ENCODE results near the gene KSR2.

The KSR2 gene

GRCh38 chr12:117499759-117500485 is 468.9 kb downstream of the KSR2 start:
- no peak for TF ChIP-seq CTCF (conservative IDR thresholded peaks at IDR 0.05; ENCODE audit: low read depth, low read length)
- DNase-seq (ENCODE audit: low read depth) = no peak
- H3K4me3 ChIP-seq (ENCODE audit: low read depth, low read length) = no peak overlapping the region

- no peak overlapping the region for H3K4me3 ChIP-seq (ENCODE audit: low read depth, low read length)
- no peak for TF ChIP-seq CTCF (conservative IDR thresholded peaks at IDR 0.05; ENCODE audit: low read depth, low read length)
- no peak for DNase-seq (ENCODE audit: low read depth)
These were observed 469.9 kb downstream of the KSR2 start for GRCh38 chr12:117498880-117499279.

GRCh38 chr12:117498256-117498655 is 470.5 kb downstream of the KSR2 start:
- TF ChIP-seq CTCF (conservative IDR thresholded peaks at IDR 0.05; ENCODE audit: low read depth, low read length) = no peak
- no peak for DNase-seq (ENCODE audit: low read depth)
- H3K4me3 ChIP-seq (ENCODE audit: low read depth, low read length) = no peak overlapping the region

- DNase-seq (ENCODE audit: low read depth) = no peak
- H3K4me3 ChIP-seq (ENCODE audit: low read depth, low read length) = no peak overlapping the region
- no peak for TF ChIP-seq CTCF (conservative IDR thresholded peaks at IDR 0.05; ENCODE audit: low read depth, low read length)
These were observed 471.4 kb downstream of the KSR2 start for GRCh38 chr12:117497407-117497806.

GRCh38 chr12:117494833-117495655 is 473.7 kb downstream of the KSR2 start:
- TF ChIP-seq CTCF (conservative IDR thresholded peaks at IDR 0.05; ENCODE audit: low read depth, low read length) = no peak
- no peak overlapping the region for H3K4me3 ChIP-seq (ENCODE audit: low read depth, low read length)
- no peak for DNase-seq (ENCODE audit: low read depth)

- H3K4me3 ChIP-seq (ENCODE audit: low read depth, low read length) = no peak overlapping the region
- TF ChIP-seq CTCF (conservative IDR thresholded peaks at IDR 0.05; ENCODE audit: low read depth, low read length) = no peak
- no peak for DNase-seq (ENCODE audit: low read depth)
These were observed 477.1 kb downstream of the KSR2 start for GRCh38 chr12:117491711-117492110.

Data from choroid plexus epithelial cell (primary cell).